ENCODE results near the gene PFKL. TPM values are rescaled to one million over a fixed set of nuclear protein-coding genes. Genes with fewer than 3 reads are reported as not detected.

The PFKL gene
- total and polyA plus RNA-seq, 2 experiments from 2014 or later = 40.3 to 106 TPM

GRCh38 chr21:44324854-44325107 is 24.9 kb downstream of the PFKL start (continued):
- no peak for TF ChIP-seq REST (IDR thresholded peaks at IDR 0.05; ENCODE audit: unreplicated experiment)
- no peak for TF ChIP-seq ETS1 (IDR thresholded peaks at IDR 0.05)
- TF ChIP-seq CREB1 (CRISPR knock-in tag; IDR thresholded peaks at IDR 0.05; ENCODE audit: low read depth) = no peak
- no peak for TF ChIP-seq ZNF462 (CRISPR knock-in tag; IDR thresholded peaks at IDR 0.05)
- TF ChIP-seq ZNF114 (CRISPR knock-in tag; IDR thresholded peaks at IDR 0.05) = no peak
- TF ChIP-seq NANOG (IDR thresholded peaks at IDR 0.05; ENCODE audit: borderline replicate concordance) = no peak
